ENCODE measurements around the gene SYTL4. TPM values are rescaled to one million over a fixed set of nuclear protein-coding genes. Genes with fewer than 3 reads are reported as not detected.

Gene SYTL4
- total and polyA plus RNA-seq, 2 of the 8 experiments (the other 6 are each of a cell fraction or from before 2014, with no cell fraction given): 0.11 TPM

- Histone ChIP-seq H4K8ac (ENCODE audit: extremely low read depth, insufficient read depth, low read length) (no peak overlapping the region), H3K79me2 (ENCODE audit: control insufficient read depth in 1 of 2, insufficient read depth in 2 of 2, low read length in 2 of 2) (no peaks in the 10 kb centered on the region), H4K20me1 (replicated peaks in 1 of 2; ENCODE audit: control insufficient read depth in 1 of 2, insufficient read depth in 2 of 2, low read length in 2 of 2) (no peaks in the 10 kb centered on the region), H3K9me3 (ENCODE audit: insufficient read depth in 2 of 2, low read depth in 1 of 2, low read length in 1 of 2) (no peaks in the 10 kb centered on the region), H2AK5ac (ENCODE audit: low read depth, low read length) (no peak overlapping the region), H3K18ac (ENCODE audit: extremely low read depth, low read length) (no peak overlapping the region), H3K23ac (ENCODE audit: insufficient read length) (no peak overlapping the region), H2BK120ac (replicated peaks; ENCODE audit: low read depth, low read length) (no peak overlapping the region), H3K23me2 (ENCODE audit: low read depth, low read length) (no peaks in the 10 kb centered on the region), H2BK12ac (ENCODE audit: low read depth, low read length) (no peak overlapping the region), H3K79me1 (ENCODE audit: low read depth, low read length) (no peaks in the 10 kb centered on the region), H2BK5ac (ENCODE audit: low read depth, low read length) (no peak overlapping the region), H3K27me3 (replicated peaks in 1 of 4; ENCODE audit: control insufficient read depth in 3 of 4, extremely low read depth in 1 of 4, insufficient read depth in 3 of 4, low read length in 3 of 4) (no peaks in the 10 kb centered on the region), H3K4me3 (ENCODE audit: extremely low read depth in 1 of 4, insufficient read depth in 2 of 4, low read depth in 3 of 4, low read length in 4 of 4) (no peak overlapping the region), H3K4me1 (replicated peaks in 1 of 4; ENCODE audit: control insufficient read depth in 3 of 4, insufficient read depth in 4 of 4, low read length in 3 of 4) (no peaks in the 10 kb centered on the region), H3K14ac (ENCODE audit: insufficient read length) (no peak overlapping the region), H3K4me2 (ENCODE audit: insufficient read depth in 1 of 2, low read depth in 2 of 2, low read length in 2 of 2) (no peak overlapping the region), H4K5ac (ENCODE audit: insufficient read length, low read depth, low read length) (no peak overlapping the region), H2AFZ (ENCODE audit: low read length) (no peak overlapping the region), H3K9ac (replicated peaks in 1 of 4; ENCODE audit: extremely low read depth in 1 of 4, low read depth in 3 of 4, low read length in 3 of 4) (no peak overlapping the region), H4K91ac (replicated peaks; ENCODE audit: insufficient read length, low read length) (no peak overlapping the region), H3K56ac (replicated peaks; ENCODE audit: insufficient read length, low read depth, low read length) (no peak overlapping the region), H2BK15ac (ENCODE audit: low read length) (no peak overlapping the region), H3K4ac (replicated peaks; ENCODE audit: insufficient read length, low read depth, low read length) (no peak overlapping the region), H3K36me3 (ENCODE audit: control insufficient read depth in 2 of 4, insufficient read depth in 4 of 4, low read length in 3 of 4) (no peaks in the 10 kb centered on the region), H3K27ac (ENCODE audit: low read depth, low read length) (no peak overlapping the region), H2BK20ac (ENCODE audit: low read length) (no peak overlapping the region)
- ChIA-PET CTCF (ENCODE audit: partially characterized antibody) (interaction anchor here (1.3 to 7.6 kb wide), 6 partner anchors 12 to 95 kb away, joined by 3 to 75 read pairs (median 20); partner anchors contain the start of gene TSPAN6), POLR2A (ENCODE audit: partially characterized antibody) (no interaction called here)
- 86% methylated on average over 1 of the region's 3 CpGs; no CpG with 5 or more reads in 1 of the 2 experiments for WGBS, 2 experiments (ENCODE audit: extremely low coverage in 1 of 2, insufficient coverage in 1 of 2, insufficient read length in 1 of 2, insufficient replicate concordance in 2 of 2, low coverage in 1 of 2, low lambda C conversion rate in 2 of 2, missing lambda C conversion rate in 1 of 2)
- no peak for DNase-seq (ENCODE audit: low read depth in 1 of 2, low spot score in 2 of 2)
- no peak for FAIRE-seq
- no peak for TF ChIP-seq CTBP2 (IDR thresholded peaks at IDR 0.05; ENCODE audit: borderline replicate concordance, insufficient read depth, insufficient read length, low read length)
- TF ChIP-seq TCF12 (IDR thresholded peaks at IDR 0.05; ENCODE audit: low read depth, low read length): no peak
- no peak for TF ChIP-seq RFX5 (IDR thresholded peaks at IDR 0.05; ENCODE audit: borderline replicate concordance, low read depth, low read length)
- no peak for TF ChIP-seq TEAD4 (IDR thresholded peaks at IDR 0.05; ENCODE audit: low read depth, low read length)
- no peak for TF ChIP-seq EGR1 (IDR thresholded peaks at IDR 0.05; ENCODE audit: borderline replicate concordance, low read depth, low read length)
Measured at GRCh38 chrX:100673397-100673953, 58.4 kb downstream of the SYTL4 start.
